IPS-18c (cell line): ENCODE results near the gene UBE2M.
"Not testable (repeated sequence)": the region's sequence is repeated elsewhere in the genome, so short reads cannot be mapped to it uniquely, and the experiment has no call there.

Experiments used
- H3K4me3 ChIP-seq: 2 replicates; pipeline ENCODE4 v1.7.0; 2013; ENCODE audit warnings: low read depth, mild to moderate bottlenecking, low read length, moderate library complexity; ENCODE audit not compliant: insufficient read depth
- H3K9me3 ChIP-seq: one replicate; pipeline ENCODE4 v1.6.1; 2013; ENCODE audit warnings: mild to moderate bottlenecking, low read length, moderate library complexity; ENCODE audit not compliant: control insufficient read depth, insufficient read depth

The UBE2M gene

GRCh38 chr19:58558066-58558622 lies at the start of gene UBE2M:
Gene UBE2M, minus strand, starts transcription at chr19:58558611. Its CDS starts 230 bp downstream, at chr19:58558381.
- Histone ChIP-seq H3K4me3 (peak within 1 kb of the TSS; percentile 97), H3K9me3 (no peaks in the 10 kb centered on the region)

- H3K4me3 ChIP-seq, H3K9me3 ChIP-seq: not testable (repeated sequence)
Measured at GRCh38 chr19:58607213-58607612, 48.8 kb upstream of the UBE2M start.

GRCh38 chr19:58606251-58606896 lies 48.0 kb upstream of the UBE2M start:
- not testable (repeated sequence) for H3K9me3 ChIP-seq, H3K4me3 ChIP-seq

GRCh38 chr19:58586133-58586765 lies 27.8 kb upstream of the UBE2M start:
- no peaks in the 10 kb centered on the region for H3K9me3 ChIP-seq
- H3K4me3 ChIP-seq, result no peak overlapping the region

- H3K4me3 ChIP-seq, result no peak overlapping the region
Measured at GRCh38 chr19:58585442-58586132, 27.2 kb upstream of the UBE2M start.

GRCh38 chr19:58584498-58585441 lies 26.4 kb upstream of the UBE2M start:
- no peaks in the 10 kb centered on the region for H3K9me3 ChIP-seq
- no peak overlapping the region for H3K4me3 ChIP-seq

More at GRCh38 chr19:58585442-58586132, 27.2 kb upstream of the UBE2M start:
- H3K9me3 ChIP-seq, result no peaks in the 10 kb centered on the region

- Histone ChIP-seq H3K9me3 (no peaks in the 10 kb centered on the region), H3K4me3 (no peak overlapping the region)
Measured at GRCh38 chr19:58582985-58583384, 24.6 kb upstream of the UBE2M start.

- no peak overlapping the region for H3K4me3 ChIP-seq
- H3K9me3 ChIP-seq, result no peaks in the 10 kb centered on the region
Measured at GRCh38 chr19:58581227-58582141, 23.1 kb upstream of the UBE2M start.

GRCh38 chr19:58579473-58580142 lies 21.2 kb upstream of the UBE2M start:
- Histone ChIP-seq H3K9me3 (no peaks in the 10 kb centered on the region), H3K4me3 (no peak overlapping the region)

GRCh38 chr19:58578012-58578925 lies 19.9 kb upstream of the UBE2M start:
- Histone ChIP-seq H3K9me3 (no peaks in the 10 kb centered on the region), H3K4me3 (no peak overlapping the region)

- not testable (repeated sequence) for H3K9me3 ChIP-seq, H3K4me3 ChIP-seq
Measured at GRCh38 chr19:58577581-58577980, 19.2 kb upstream of the UBE2M start.

GRCh38 chr19:58575183-58576041 lies 17.0 kb upstream of the UBE2M start:
- H3K4me3 ChIP-seq, result peak overlapping the region; percentile 90
- H3K9me3 ChIP-seq, result no peaks in the 10 kb centered on the region

GRCh38 chr19:58573658-58574164 lies 15.3 kb upstream of the UBE2M start:
- H3K9me3 ChIP-seq, result no peaks in the 10 kb centered on the region
- peak overlapping the region; percentile 40; the same call in 1 of the 2 replicates for H3K4me3 ChIP-seq
